ENCODE results near the gene PAPLN. TPM values are rescaled to one million over a fixed set of nuclear protein-coding genes. Genes with fewer than 3 reads are reported as not detected.

PAPLN gene
- total and polyA plus RNA-seq, 2 of the 8 experiments (the other 6 are each of a cell fraction or from before 2014, with no cell fraction given), result 14.8 to 25.6 TPM

DNA sequence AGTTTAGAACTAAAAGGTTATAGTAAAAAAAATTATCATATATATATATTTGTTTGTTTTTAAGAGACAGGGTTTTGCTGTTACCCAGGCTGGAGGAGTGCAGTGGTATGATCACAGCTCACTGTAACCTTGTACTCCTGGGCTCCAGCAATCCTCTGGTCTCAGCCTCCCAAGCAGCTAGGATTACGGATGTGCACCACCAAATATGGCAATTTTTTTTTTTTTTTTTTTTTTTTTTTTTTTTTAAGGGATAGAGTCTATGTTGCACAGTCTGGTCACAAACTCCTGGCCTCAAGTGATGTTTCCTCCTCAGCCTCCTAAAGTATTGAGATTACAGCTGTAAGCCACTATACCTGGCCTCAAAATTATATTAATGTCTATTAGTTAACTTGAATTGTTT is 48.7 kb downstream of the PAPLN start:
- Histone ChIP-seq H2BK15ac (ENCODE audit: low read length) (no peak overlapping the region), H2AFZ (ENCODE audit: low read length) (no peak overlapping the region), H3K4ac (replicated peaks; ENCODE audit: insufficient read length, low read depth, low read length) (no peak overlapping the region), H4K20me1 (replicated peaks in 1 of 2; ENCODE audit: control insufficient read depth in 1 of 2, insufficient read depth in 2 of 2, low read length in 2 of 2) (no peaks in the 10 kb centered on the region), H2AK5ac (ENCODE audit: low read depth, low read length) (no peak overlapping the region; the same call in 1 of the 2 replicates), H3K9ac (replicated peaks in 1 of 4; ENCODE audit: extremely low read depth in 1 of 4, low read depth in 3 of 4, low read length in 3 of 4) (no peak overlapping the region), H4K8ac (ENCODE audit: extremely low read depth, insufficient read depth, low read length) (no peak overlapping the region), H3K14ac (ENCODE audit: insufficient read length) (no peak overlapping the region), H2BK120ac (replicated peaks; ENCODE audit: low read depth, low read length) (no peak overlapping the region), H3K79me2 (ENCODE audit: control insufficient read depth in 1 of 2, insufficient read depth in 2 of 2, low read length in 2 of 2) (no peaks in the 10 kb centered on the region), H4K91ac (replicated peaks; ENCODE audit: insufficient read length, low read length) (no peak overlapping the region), H3K56ac (replicated peaks; ENCODE audit: insufficient read length, low read depth, low read length) (no peak overlapping the region), H3K23ac (ENCODE audit: insufficient read length) (no peak overlapping the region), H3K4me3 (ENCODE audit: extremely low read depth in 1 of 4, insufficient read depth in 2 of 4, low read depth in 3 of 4, low read length in 4 of 4) (no peak overlapping the region; a peak in 1 of 8 replicates), H3K9me3 (ENCODE audit: insufficient read depth in 2 of 2, low read depth in 1 of 2, low read length in 1 of 2) (no peaks in the 10 kb centered on the region), H3K79me1 (ENCODE audit: low read depth, low read length) (no peaks in the 10 kb centered on the region), H3K23me2 (ENCODE audit: low read depth, low read length) (no peaks in the 10 kb centered on the region), H3K4me2 (ENCODE audit: insufficient read depth in 1 of 2, low read depth in 2 of 2, low read length in 2 of 2) (peak overlapping the region; percentile 54 to 55; a peak in 2 of 4 replicates), H3K27me3 (replicated peaks in 1 of 4; ENCODE audit: control insufficient read depth in 3 of 4, extremely low read depth in 1 of 4, insufficient read depth in 3 of 4, low read length in 3 of 4) (no peaks in the 10 kb centered on the region), H2BK5ac (ENCODE audit: low read depth, low read length) (no peak overlapping the region), H3K18ac (ENCODE audit: extremely low read depth, low read length) (no peak overlapping the region), H3K27ac (ENCODE audit: low read depth, low read length) (no peak overlapping the region), H3K4me1 (replicated peaks in 1 of 4; ENCODE audit: control insufficient read depth in 3 of 4, insufficient read depth in 4 of 4, low read length in 3 of 4) (peaks cover 3 to 34% (median 25%) of the 10 kb centered on the region in 4 experiments; a peak in 6 of 7 replicates), H3K36me3 (ENCODE audit: control insufficient read depth in 2 of 4, insufficient read depth in 4 of 4, low read length in 3 of 4) (peaks cover 2 to 16% (median 8%) of the 10 kb centered on the region in 4 experiments; a peak in 4 of 8 replicates), H2BK20ac (ENCODE audit: low read length) (no peak overlapping the region), H2BK12ac (ENCODE audit: low read depth, low read length) (no peak overlapping the region), H4K5ac (ENCODE audit: insufficient read length, low read depth, low read length) (no peak overlapping the region)
- 100% methylated on average over 1 of the region's 1 CpG; no CpG with 5 or more reads in 1 of the 2 experiments for WGBS, 2 experiments (ENCODE audit: extremely low coverage in 1 of 2, insufficient coverage in 1 of 2, insufficient read length in 1 of 2, insufficient replicate concordance in 2 of 2, low coverage in 1 of 2, low lambda C conversion rate in 2 of 2, missing lambda C conversion rate in 1 of 2)
- TF ChIP-seq HDAC6 (IDR thresholded peaks at IDR 0.05; ENCODE audit: low read depth, low read length) (no peak), SRF (IDR thresholded peaks at IDR 0.05; ENCODE audit: low read depth, low read length) (peak; percentile 74), CBX5 (IDR thresholded peaks at IDR 0.05; ENCODE audit: low read depth, low read length) (no peak), POLR2AphosphoS5 (IDR thresholded peaks at IDR 0.05; ENCODE audit: low read depth, low read length) (no peak), SP1 (IDR thresholded peaks at IDR 0.05; ENCODE audit: low read depth, low read length) (no peak)
- FAIRE-seq, result no peak
- DNase-seq (ENCODE audit: low read depth in 1 of 2, low spot score in 2 of 2), result no peak
- ChIA-PET POLR2A (ENCODE audit: partially characterized antibody) (interaction anchor here (1.2 kb wide), 1 partner anchor 40 kb away, joined by 3 read pairs; no protein-coding TSS in a partner anchor), CTCF (ENCODE audit: partially characterized antibody) (interaction anchor here (0.6 to 5.1 kb wide), 5 partner anchors 9 to 275 kb away, joined by 3 to 50 read pairs (median 4); no protein-coding TSS in a partner anchor)

Measured in H1 (cell line).